Bone marrow (tissue), 2 donors: ENCODE results near the gene YWHAG.
"Not testable (repeated sequence)": the region's sequence is repeated elsewhere in the genome, so short reads cannot be mapped to it uniquely, and the experiment has no call there.

Source experiments
- DNase-seq, 2 donors: peaks; one replicate each; lab custom pipeline; 2025; lab: John Stamatoyannopoulos, UW

Gene YWHAG

DNA sequence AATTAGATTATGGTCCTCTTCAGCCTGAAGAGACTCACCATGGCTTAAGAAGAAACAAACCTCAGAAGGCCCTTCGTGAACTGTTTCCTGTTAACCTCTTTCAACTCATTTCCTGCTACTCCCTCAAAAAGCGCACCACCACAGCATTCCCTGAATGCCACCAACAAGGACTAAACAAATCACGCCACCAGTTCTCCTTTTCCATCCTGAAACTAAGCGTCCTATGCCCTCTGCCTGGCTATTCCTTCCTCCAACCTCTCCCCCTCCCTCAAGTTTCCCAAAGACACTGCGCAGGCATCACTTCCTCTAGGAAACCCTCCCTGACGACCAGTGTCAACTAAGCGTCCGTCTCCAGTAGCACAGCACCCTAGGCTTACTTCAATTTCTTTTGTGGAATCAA is 12.0 kb downstream of the YWHAG start:
- DNase-seq = no peak

DNA sequence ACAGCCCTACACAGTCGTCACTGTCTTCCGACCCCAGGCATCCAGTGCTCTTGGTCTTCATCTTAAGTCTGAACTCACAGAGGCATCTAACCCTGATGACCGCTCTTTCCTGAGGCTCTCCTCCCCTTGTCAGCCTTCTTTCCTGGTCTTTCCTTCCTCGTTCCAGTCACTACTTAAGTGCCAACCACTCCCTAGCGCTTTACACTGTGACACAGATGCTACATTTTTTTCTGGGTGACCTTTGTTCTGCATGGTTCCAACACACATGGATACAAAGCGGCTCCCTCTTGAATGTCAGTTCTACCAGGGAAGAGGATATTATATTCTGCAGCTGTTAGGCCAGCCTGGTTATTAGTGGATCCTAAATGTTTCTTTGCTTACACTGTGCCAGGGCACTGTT is 12.7 kb downstream of the YWHAG start:
- no peak for DNase-seq

DNA sequence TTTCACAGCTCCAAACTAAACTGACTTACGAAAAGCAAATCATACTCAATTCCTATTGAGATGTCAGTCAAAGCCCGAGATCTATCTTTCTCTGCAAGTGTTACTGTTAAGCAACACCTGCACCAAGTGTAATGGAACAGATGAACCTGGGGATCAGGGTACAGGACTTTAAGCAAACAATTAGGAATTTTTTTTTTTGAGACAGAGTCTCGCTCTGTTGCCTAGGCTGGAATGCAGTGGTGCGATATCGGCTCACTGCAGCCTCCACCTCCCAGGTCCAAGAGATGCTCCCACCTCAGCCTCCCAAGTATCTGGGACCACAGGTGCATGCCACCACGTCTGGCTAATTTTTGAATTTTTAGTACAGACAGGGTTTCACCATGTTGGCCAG is 14.9 kb downstream of the YWHAG start:
- no peak for DNase-seq

DNA sequence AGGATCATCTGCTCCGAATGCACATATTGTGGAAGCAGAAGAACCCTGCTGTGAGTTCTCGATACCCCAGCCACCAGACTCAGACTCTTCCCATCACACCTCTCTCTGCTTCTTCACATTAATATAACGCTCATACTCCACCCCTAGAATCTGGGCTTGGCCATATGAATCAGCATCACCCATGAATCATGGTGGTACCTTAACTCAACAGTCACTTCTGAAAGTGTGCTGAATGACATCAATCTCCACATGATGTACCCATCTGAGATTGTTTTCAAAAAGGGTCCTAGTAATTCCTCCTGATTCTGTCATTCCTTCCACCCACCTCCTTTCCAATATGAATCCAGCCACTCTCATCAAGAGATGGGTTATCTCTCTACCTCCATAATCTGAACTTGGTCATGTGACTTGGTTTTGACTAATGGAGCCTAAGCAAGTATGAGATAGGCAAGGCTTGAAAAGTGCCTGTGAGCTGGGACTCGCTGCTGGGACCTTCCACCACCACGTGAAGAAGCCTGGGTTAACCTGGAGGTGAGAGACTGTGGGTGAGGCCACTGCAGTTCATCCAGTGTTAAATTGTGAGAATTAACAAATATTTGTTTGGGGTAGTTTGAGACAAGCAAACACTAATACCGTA is 15.4 kb downstream of the YWHAG start:
- no peak for DNase-seq

DNA sequence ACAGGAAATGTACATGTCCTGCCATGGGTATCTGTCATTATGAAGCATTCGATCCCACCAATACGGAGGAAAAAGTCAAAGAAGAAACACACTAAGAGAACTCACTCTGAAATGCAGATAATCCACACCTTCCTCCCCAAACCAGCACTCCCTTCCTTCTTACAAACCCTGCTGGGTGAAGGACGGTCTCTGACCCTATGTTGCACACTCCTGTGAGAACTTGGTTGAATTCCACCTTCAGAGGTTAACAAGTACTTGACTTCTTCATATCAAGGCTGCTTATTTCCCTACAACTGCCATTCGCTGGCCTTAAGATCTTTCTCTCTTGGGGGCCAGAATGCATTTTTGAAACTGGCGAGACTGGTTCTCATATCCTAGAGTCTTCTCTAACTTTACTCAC is 16.6 kb downstream of the YWHAG start:
- DNase-seq = no peak

DNA sequence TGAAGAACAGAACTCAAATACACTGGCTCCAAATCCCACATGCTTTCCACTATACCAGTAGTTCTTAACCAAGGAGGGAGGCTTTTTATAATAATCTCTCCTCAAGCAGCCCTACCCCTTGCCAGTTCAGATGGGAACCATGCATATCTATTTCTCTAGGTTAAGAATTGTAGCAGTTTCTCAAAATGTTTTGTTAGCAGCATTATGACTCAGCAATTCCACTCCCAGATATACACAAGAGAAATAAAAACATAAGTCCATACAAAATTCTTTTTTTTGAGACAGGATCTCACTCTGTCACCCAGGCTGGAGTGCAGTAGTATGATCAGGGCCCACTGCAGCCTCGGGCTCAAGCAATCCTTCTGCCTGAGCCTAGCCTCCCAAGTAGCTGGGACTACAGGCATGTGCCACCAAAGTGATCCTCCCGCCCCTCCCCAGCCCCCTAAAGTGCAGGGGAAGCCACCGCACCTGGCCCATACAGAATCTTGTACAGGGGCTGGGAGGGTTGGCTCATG is 18.1 kb downstream of the YWHAG start:
- peak in 1 of 2 donors; percentile 10 for DNase-seq

DNA sequence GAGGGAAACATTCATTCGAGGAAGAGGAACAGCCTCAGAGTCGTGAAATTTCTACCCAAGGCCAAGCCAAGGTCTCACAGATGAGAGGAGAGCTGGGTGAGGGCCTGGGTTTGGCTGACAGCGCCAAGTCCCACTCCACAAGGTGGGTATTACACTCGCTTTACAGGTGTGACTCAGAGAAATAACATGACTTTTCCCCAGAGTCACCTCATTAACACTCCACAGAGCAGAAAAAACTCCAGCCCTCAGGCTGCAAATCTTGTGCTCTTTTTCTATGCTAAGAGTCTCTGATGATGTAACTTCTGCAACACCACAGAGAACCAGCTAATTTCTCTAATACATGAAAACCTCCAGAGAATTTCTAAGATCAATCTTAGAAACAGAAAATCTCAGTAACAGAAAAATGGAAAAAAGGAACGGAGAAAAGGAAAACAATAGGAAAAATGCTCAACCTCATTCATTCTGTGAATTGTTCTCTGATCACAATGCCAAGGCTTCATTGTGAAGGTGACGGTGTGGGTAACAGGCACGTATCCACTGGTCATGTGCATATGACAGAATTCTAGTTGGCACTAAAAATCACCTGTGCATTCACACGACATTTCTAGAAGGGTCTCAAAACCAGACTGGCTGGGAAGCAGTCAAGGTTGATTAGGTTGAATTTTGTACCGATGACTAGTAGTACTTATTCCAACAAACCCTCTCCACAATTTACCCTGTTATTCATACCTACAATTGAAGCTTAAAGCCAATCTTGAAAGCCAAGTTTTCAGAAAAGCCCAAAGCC is 20.3 kb downstream of the YWHAG start:
- DNase-seq = no peak

DNA sequence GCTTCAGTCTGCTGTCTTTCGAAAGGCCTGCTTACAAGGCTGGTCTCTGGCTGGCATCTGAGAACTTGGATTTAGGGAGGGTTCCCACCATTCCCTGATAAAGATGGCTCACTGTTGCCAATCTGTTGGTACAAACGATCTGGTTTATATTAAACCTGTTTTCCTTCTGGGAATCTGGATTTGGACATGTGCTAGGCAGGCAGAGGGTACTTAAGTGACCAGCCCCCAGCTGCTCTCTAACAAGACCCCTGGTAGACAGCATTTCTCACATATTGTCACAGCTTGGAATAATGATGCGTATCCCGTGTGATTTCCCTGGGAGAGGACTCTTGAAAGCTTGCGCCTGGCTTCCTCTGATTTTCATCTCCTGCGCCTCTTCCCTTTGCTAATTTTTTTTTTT is 21.6 kb downstream of the YWHAG start:
- DNase-seq = no peak

DNA sequence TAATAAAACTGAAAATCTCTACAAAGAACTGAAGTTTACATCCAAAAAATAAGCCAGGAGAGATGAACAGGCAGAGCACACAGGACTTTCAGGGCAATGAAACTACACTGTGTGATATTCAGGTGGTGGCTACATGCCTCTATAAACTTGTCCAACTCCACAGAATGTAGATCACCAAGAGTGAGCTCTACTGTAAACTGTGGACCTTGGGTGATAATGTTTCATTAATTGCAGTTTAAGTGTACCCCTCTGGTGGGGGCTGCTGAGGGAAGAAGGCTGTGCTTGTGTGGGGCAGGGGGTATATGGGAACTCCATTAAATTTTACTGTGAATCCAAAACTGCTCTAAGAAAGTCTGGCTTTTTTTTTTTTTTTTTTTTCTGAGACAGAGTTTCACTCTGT is 22.7 kb downstream of the YWHAG start:
- DNase-seq = no peak

DNA sequence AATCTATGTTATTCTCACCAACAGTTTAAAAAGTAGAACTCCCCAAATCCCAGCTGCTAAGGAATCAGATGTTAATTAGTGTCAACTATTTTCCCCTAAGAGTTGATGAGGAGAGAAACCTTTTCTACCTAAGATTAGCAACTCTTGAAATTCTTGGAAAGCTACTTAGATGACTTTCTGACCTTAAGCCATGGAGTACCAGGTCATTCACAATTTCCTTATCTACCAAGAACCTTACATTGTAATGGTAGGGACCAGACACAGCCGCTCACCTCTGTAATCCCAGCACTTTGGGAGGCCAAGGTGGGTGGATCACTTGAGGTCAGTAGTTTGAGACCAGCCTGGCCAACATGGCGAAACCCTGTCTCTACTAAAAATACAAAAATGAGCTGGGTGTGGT is 23.4 kb downstream of the YWHAG start:
- DNase-seq = not testable (repeated sequence)

DNA sequence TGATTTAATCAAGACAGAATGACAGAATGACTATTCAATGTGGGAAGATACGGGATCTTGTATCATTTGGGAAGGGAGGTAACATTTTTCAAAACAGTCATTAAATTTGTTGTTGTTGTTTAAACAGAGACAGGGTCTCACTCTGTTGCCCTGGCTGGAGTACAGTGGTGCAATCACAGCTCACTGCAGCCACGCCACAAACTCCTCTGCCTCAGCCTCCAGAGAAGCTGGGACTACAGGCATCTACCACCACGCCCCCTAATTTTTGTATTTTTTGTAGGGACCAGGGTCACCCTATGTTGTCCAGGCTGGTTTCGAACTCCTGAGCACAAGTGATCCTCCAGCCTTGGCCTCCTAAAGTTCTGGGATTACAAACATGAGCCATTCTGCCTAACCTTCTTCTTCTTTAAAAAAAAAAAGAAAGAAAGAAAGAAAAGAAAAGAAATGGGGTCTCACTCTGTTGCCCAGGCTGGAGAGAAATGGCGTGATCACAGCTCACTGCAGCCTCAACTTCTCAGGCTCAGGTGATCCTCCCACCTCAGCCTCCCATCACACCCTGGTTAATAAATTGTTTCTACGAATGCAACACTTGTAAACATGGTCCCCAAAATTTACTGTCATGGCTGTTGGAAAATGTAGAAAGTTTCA is 24.3 kb downstream of the YWHAG start:
- no peak for DNase-seq

DNA sequence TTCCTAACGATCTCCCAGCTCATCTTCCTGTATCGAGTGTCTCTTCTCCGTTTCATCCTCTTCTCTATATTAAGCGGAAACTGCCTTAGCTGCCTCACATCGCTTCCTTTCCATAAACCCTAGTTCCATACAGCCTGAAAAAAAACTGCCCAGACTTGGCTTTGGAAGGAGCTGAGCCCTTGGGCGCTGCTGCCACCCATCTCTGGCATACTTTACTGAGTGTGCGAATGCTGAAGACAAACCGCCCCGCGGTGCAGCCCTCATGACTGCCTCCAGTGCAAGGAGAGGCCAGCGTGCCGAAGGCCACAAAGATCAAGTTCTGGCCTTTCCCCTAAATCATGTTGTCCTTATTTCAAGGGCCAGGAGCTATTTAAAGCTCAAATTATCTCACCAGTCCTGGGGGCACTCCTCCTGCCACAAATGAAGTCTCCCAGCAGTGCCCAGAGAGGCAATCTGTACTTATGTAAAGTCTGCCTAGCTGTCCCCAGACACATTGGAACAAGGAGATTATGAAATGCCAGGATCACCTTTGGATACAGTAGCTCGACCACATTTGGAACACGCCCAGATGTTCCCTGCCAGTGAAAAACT is 25.2 kb downstream of the YWHAG start:
- DNase-seq = no peak

DNA sequence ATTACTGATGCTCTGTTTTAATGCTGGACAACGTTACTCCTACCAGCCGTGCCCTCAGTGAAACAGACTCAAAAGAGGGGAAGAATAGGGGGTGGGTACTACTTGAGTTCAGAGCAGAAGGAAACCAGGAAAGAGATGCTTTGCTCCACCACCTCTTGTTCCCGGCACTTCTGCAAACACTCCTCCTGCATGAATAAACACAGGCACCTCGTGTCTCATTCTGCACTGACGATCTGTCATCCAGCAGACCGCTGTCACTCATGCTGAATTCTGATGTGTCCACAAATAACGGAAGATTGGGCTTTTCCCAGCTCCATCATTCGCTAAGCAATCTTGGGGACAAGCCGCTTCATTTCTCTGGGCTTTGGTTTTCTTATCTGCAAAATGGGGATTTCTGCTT is 26.7 kb downstream of the YWHAG start:
- no peak for DNase-seq

DNA sequence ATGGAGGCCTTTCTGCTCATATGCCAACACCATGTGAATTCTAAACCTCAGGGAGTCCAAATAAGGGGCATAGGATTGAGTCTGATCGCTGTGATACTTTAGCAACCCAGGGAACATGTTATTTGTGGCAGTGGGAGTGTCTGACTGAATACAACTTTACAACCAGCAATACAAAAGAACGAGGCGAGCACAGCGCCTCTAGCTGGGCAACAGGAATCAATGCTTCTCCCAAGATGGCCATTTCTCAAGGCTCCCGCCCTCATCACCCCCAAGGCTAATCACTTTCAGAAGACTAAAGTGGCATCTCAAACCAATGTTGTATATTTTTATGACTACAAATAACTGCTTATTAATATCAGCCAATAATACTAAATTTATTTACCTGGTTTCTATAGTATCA is 28.1 kb downstream of the YWHAG start:
- no peak for DNase-seq

DNA sequence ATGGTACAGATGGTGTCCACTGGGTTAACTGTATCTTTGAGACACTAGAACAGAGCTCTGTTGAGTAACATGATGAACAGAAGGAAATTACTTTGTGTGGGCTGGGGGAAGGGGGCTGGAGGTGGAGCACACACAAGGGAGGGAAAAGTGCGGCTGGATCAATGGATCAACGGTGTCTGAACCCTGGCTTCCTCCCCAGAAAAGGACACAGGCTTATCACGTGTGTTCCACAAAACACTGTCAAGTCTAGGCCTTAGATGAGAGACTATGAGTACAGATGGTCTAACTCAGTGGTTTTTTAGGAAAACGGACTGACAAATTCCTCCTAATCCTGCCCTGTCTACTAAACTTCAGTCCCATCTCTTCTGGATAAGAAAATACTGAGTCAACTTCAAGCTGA is 28.5 kb downstream of the YWHAG start:
- DNase-seq = no peak

DNA sequence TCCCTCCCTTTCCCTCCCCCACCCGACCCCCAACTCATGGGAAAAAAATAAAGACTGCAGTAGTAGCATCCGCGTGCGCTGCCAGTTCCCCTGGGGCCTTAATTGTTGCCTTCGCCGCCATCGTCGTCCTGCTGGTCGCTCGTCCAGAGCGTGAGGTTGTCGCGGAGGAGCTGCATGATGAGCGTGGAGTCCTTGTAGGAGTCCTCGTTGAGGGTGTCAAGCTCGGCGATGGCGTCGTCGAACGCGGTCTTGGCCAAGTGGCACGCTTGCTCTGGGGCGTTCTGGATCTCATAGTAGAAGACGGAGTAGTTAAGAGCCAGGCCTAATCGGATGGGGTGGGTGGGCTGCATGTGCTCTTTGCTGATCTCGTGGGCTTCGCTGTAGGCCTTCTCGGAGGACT is 29.3 kb downstream of the YWHAG start:
- no peak for DNase-seq

DNA sequence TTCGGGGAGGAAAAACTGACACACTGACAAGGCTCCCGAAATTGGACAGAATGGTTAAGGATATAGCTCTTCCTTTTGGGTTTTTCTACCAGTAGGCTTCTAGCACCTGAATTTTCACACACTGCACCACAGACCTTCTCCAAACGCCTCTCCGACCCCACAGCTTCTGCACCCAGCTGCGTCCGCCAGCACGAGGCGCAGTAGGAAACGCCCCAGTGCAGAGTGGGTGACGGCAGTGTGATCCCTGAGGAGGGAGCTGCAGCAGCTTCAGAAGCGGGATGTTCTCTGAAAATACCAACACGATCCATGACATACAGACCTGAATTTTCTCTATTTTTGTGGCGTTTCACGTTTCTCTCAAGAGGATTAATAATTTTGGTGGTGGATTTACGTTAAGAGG is 30.4 kb downstream of the YWHAG start:
- DNase-seq = no peak

DNA sequence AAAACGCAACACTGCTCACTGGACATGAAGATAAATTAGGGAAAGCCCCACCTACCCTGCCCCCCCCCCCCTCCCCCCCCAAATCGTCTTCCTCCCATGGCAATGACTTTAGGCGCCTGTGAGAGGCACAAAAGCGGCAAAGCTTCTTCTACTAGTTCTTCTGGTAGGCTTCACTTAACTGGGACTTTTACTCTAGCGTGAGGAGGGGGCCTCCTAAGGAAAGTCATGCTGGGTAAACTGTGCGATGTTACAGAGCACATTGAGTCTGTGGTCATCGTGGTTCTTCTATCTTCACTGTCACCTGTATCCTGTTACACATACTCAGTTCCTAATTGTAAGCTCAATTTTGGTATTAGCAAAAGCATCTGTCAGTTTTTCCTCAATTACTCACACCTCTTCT is 31.2 kb downstream of the YWHAG start:
- DNase-seq = peak in 1 of 2 donors; percentile 99

DNA sequence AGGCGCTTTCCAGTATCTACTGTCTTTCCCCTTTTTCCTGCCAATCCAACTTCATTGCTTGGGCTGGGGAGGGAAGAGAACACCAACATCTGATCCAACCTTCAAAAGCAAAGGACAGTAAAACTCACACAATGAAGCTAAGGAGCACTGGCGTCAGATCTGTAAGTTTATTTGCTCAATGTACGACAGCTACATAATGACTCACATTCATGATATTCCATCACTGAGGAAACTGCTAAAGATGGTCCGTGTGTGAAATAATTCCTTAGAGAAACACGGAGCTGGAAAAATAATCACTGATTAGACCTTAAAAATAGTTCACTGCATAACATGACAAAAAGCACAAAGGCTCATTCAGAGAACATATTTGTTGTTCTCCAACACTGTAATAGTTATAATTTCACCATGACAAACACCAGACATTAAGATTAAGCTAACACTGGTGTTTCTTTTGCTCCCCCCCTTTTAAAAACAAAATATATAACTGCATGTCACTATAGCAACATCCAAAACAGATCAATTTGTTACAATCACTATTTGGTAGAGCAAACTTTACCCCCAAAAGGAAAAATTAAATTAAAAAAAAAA is 32.1 kb downstream of the YWHAG start:
- DNase-seq = no peak

DNA sequence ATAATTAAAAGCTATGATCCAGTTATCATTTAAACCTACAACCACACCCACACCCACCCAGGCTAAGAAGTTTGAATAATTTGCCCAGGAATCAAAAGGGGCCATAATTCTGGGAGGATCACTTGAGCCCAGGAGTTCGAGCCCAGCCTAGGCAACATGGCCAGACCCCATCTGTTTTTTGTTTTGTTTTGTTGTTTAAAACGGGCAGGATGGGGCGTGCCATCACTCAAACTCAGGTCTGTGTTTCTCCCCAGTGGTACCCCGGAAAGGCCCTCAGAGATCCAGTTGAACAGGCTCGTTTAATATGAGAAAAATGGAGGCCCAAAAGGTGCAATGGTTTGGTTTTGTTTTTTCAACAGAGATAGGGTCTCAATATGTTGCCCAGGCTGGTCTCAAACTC is 33.0 kb downstream of the YWHAG start:
- no peak for DNase-seq

DNA sequence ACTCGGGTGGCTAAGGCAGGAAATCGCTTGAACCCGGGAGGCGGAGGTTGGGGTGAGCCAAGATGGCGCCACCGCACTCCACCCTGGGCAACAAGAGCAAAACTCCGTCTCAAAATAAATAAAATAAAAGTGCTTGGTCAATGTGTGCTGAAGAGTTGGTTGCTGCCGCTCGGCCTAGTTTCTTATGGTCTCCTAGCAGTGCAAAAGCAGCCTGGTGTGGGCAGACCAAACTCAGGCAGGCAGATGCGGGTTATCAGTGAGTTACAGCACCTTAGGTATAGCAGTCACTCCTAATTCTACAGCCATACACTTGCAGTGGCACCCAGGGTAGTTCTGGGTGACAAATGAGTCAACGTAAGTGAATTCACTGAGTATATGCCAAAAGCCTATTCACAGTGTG is 33.7 kb downstream of the YWHAG start:
- no peak for DNase-seq
